ENCODE results near the gene ABTB2. TPM values are rescaled to one million over a fixed set of nuclear protein-coding genes. Genes with fewer than 3 reads are reported as not detected.
A peak's percentile ranks its signal among the peaks of the same experiment; 100 is the strongest.

ABTB2 gene
- total and polyA plus RNA-seq, 9 of the 15 experiments (the other 6 are each of a cell fraction or from before 2014, with no cell fraction given), result 0.03 to 0.18 (median 0.12) TPM; not detected in 2

DNA sequence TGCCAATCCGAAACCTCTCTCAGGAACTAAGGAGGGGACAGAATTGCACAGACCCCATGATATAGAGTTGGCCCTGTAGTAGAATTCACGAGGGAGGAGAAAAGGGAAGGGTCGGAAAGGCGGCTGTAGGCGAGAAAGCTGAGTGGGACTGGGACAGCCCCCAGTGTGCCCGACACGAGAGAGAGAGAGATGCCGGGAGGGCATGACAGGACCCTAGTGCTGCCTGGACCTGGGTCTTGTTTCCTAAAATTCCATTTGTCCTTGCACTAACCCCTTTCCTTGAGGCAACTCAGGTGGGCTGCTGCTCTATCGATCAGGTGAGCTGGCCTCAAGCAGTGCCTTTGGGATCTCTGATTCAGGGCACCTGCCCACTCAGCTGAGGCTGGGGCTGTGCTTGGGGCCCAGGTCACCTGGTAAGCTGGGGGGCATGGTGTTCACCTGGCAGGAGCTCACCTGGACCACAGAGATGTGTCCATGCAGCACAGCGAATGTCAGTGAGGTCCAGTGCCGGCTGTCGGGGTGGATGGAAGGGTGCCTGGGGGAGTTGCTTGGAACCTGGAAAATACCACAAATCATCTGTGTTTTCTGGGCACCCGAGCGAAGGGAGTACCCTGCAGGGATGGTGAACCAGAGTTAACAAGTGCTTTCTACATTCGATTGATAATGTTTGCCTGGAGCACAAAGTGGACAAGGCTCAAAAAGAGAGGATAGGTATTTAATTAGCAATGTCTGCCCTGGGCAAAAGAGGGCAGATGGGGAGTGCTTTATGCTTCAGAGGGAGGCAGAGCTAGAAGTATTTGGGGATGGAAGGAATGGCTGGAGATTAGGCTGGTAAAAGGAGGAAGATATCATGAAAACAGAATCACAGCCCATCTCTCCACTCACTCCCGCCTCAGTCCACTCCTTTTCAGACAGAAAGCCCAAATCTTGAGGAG lies 190.7 kb downstream of the ABTB2 start (continued):
- TF ChIP-seq FOXJ3 (CRISPR knock-in tag; IDR thresholded peaks at IDR 0.05), result no peak
- TF ChIP-seq ZNF41 (CRISPR knock-in tag; conservative IDR thresholded peaks at IDR 0.05), result no peak

DNA sequence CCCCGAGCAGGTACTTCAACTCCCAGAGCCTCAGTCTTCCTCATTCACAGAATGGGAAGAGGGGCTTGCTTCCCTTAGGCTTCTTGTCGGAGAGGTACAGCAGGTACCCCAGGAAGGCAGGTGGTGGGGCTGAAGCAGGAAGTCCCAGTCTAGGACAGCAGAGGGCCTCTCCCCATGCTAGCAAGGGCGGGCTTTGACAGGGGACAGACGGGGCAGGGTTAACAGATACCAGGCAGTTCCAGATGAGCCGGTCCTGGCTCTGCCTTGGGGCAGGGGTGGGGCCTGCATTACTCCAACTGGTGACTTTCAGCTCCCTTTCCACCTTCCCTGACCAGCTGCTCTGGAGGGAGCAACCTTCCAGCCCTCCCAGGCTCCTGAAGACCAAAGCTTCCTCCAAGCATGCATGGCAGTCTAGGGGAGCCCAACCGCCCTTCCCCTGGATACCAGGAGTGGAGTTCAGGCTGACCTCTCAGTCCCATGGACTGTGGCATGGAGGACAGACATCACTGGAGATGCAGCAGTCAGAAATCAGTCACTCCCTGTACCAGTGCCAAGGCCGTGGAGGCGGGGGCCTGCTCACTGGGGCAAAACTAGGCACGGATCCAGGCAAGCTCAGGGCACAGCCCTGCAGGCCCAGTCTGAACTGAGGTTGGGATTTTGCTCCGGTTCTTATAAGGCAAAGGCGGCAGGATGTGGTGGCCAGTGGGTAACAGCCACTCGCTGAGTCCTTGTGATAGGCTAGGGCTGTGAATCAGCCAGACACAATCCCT lies 191.8 kb downstream of the ABTB2 start:
- peaks cover 37 to 81% of the 10 kb centered on the region in 2 experiments for H3K27me3 ChIP-seq (ENCODE audit: control insufficient read depth in 2 of 2, insufficient read depth in 2 of 2, low read length in 2 of 2)
- H3K9me3 ChIP-seq (replicated peaks; ENCODE audit: control insufficient read depth, insufficient read depth, low read depth, low read length), result no peaks in the 10 kb centered on the region
- in situ Hi-C loops (cut with MboI), result loop anchor here (25.0 kb wide), 1 partner anchor 329 kb away; no protein-coding TSS in a partner anchor
- H3K36me3 ChIP-seq (ENCODE audit: control insufficient read depth, insufficient read depth, low read length), result no peaks in the 10 kb centered on the region
- TF ChIP-seq SMC3 (conservative IDR thresholded peaks at IDR 0.05; ENCODE audit: insufficient read depth, low read depth, low read length) (0 out of 2 replicates have a peak, but pooled peaks have one; percentile 32), CTCF (IDR thresholded peaks at IDR 0.05 in 2 of 3, conservative IDR thresholded peaks at IDR 0.05 in 1 of 3; ENCODE audit: insufficient read depth in 2 of 3, low read depth in 1 of 3, low read length in 3 of 3) (peak; percentile 8 to 33 (median 33); a peak in 3 of 6 replicates), ZNF431 (CRISPR knock-in tag; IDR thresholded peaks at IDR 0.05) (no peak), TFAP4 (CRISPR knock-in tag; IDR thresholded peaks at IDR 0.05; ENCODE audit: borderline replicate concordance) (0 out of 2 replicates have a peak, but pooled peaks have one; percentile 17)
- DNase-seq (ENCODE audit: extremely low read depth in 1 of 4, low spot score in 3 of 4) (peak; percentile 17 to 57 (median 46)), ATAC-seq (peak; percentile 65), FAIRE-seq (no peak)
- H3K9ac ChIP-seq (ENCODE audit: insufficient read depth in 1 of 2, low read depth in 2 of 2, low read length in 2 of 2), result peak overlapping the region in 1 of 2 experiments; percentile 27; a peak in 1 of 4 replicates
- H3K4me2 ChIP-seq (ENCODE audit: insufficient read depth, low read length), result no peak overlapping the region
- ChIA-PET POLR2A (interaction anchor here (1.3 kb wide), 1 partner anchor 8 kb away, joined by 4 read pairs; no protein-coding TSS in a partner anchor), CTCF (ENCODE audit: low intra/inter-chr PET ratio) (interaction anchor here (1.2 kb wide), 1 partner anchor 194 kb away, joined by 3 read pairs; no protein-coding TSS in a partner anchor)
- H3K9me1 ChIP-seq (ENCODE audit: control insufficient read depth, insufficient read depth, low read length), result no peaks in the 10 kb centered on the region
- peaks cover 8 to 12% of the 10 kb centered on the region in 2 experiments; a peak in 4 of 5 replicates for H3K4me1 ChIP-seq (replicated peaks in 1 of 2; ENCODE audit: control insufficient read depth in 2 of 2, insufficient read depth in 2 of 2, low read length in 2 of 2)
- intact Hi-C loops (cut with micrococcal nuclease), result no loop called here
- H3K79me2 ChIP-seq (ENCODE audit: control insufficient read depth, insufficient read depth, low read length), result no peaks in the 10 kb centered on the region
- H4K20me1 ChIP-seq (replicated peaks; ENCODE audit: control insufficient read depth, insufficient read depth, low read length), result peaks cover 12% of the 10 kb centered on the region
- no TSS peak for BruUV-seq (replicated peaks)
- no peak overlapping the region for H3K4me3 ChIP-seq
- no peak overlapping the region for H2AFZ ChIP-seq (ENCODE audit: low read depth, low read length)
- H3K27ac ChIP-seq (ENCODE audit: extremely low read depth, low read depth, low read length), result no peak overlapping the region
- 12% methylated on average over 12 of the region's 12 CpGs for WGBS (ENCODE audit: insufficient coverage, low coverage, missing lambda C conversion rate)

All from K562 (cell line).